HCT116 (cell line): ENCODE data around the gene ICAM1. TPM values are rescaled to one million over a fixed set of nuclear protein-coding genes. Genes with fewer than 3 reads are reported as not detected.

Experiments
- ATAC-seq: fragments of 200-7000 bp; cut with Tn5 transposase; 2 replicates; pipeline ENCODE4 v1.9.1; 2020; ENCODE audit warnings: mild to moderate bottlenecking, moderate library complexity
- BruUV-seq: library from RNA; stranded (reverse); fragments of 400-500 nt; replicated peaks from 2 replicates; lab custom pipeline; 2021; lab: Mats Ljungman, UMichigan
- CTCF ChIA-PET: fragments of 300-600 bp; sonication (Branson Sonifier 250); formaldehyde crosslinking; loops from one replicate; lab custom pipeline; 2021; ENCODE audit warnings: antibody characterized with exemption; lab: Charles Lee
- POLR2A ChIA-PET: fragments of 300-600, 350-600 bp; sonication (Branson Sonifier 250); formaldehyde crosslinking; loops from one replicate; lab custom pipeline; 2021; ENCODE audit warnings: antibody characterized with exemption; lab: Charles Lee
- RAD21 ChIA-PET, 2 experiments: fragments of 300-600 bp; sonication (Branson Sonifier 250); formaldehyde crosslinking; loops; one replicate each; lab custom pipeline; 2023; ENCODE audit warnings: low total read pairs in 2 of 2; ENCODE audit not compliant: uncharacterized antibody in 2 of 2, unreplicated experiment in 2 of 2, low non-redundant PET in 1 of 2; lab: Charles Lee
- DNase-seq: peaks from one replicate; pipeline ENCODE4 v3.0.0-alpha.2; 2010; ENCODE audit warnings: low read depth, low spot score
- H2AFZ ChIP-seq: fragments of 200-600 bp; shearing (Covaris generic), sonication (generic); 2 replicates; pipeline ENCODE4 v1.6.1; 2017; ENCODE audit warnings: low read depth, mixed run types, mixed read lengths, antibody characterized with exemption, low read length; ENCODE audit not compliant: poor library complexity, severe bottlenecking
- H3K27ac ChIP-seq: 2 replicates; pipeline ENCODE4 v1.5.1; 2012; ENCODE audit warnings: low read depth, low read length
- H3K27me3 ChIP-seq: fragments of 200-600 bp; sonication (generic); 2 replicates; pipeline ENCODE4 v1.6.1; 2016; ENCODE audit warnings: mixed run types, low read length, mixed read lengths; ENCODE audit not compliant: insufficient read depth
- H3K36me3 ChIP-seq, 2 experiments: fragments of 200-500 bp in 1 of 2; fragments of 200-600 bp in 1 of 2; sonication (Bioruptor generic) in 1 of 2; sonication (generic) in 1 of 2; 2 replicates each; pipeline versions ENCODE4 v1.5.1 to v1.6.1; 2014 to 2016; ENCODE audit warnings: low read length in 2 of 2, inconsistent platforms in 1 of 2, mixed read lengths in 1 of 2, mixed run types in 1 of 2; ENCODE audit not compliant: insufficient read depth in 2 of 2, control insufficient read depth in 1 of 2
- H3K4me1 ChIP-seq, 2 experiments: fragments of 200-600 bp in 1 of 2; sonication (generic) in 1 of 2; 2 replicates each; pipeline versions ENCODE4 v1.5.1 to v1.6.1; 2012 to 2017; ENCODE audit warnings: low read length in 2 of 2, inconsistent platforms in 1 of 2, mild to moderate bottlenecking in 1 of 2, mixed read lengths in 1 of 2, mixed run types in 1 of 2, moderate library complexity in 1 of 2; ENCODE audit not compliant: insufficient read depth in 2 of 2, control insufficient read depth in 1 of 2
- H3K4me2 ChIP-seq: fragments of 200-600 bp; sonication (generic); 2 replicates; pipeline ENCODE4 v1.6.1; 2017; ENCODE audit warnings: mixed run types, low read length, mixed read lengths
- H3K4me3 ChIP-seq, 2 experiments: fragments of 200-600 bp in 1 of 2; sonication (generic) in 1 of 2; replicated peaks in 1 of 2; 2 replicates each; pipeline ENCODE4 v1.5.1; 2011 to 2016; ENCODE audit warnings: low read length in 2 of 2, control low read depth in 1 of 2, low read depth in 1 of 2, mild to moderate bottlenecking in 1 of 2, mixed read lengths in 1 of 2, mixed run types in 1 of 2
- H3K79me2 ChIP-seq: fragments of 200-600 bp; sonication (generic); 2 replicates; pipeline ENCODE4 v1.6.1; 2017; ENCODE audit warnings: mild to moderate bottlenecking, mixed run types, low read length, moderate library complexity, mixed read lengths; ENCODE audit not compliant: insufficient read depth
- H3K9ac ChIP-seq: fragments of 200-600 bp; sonication (generic); 2 replicates; pipeline ENCODE4 v1.6.1; 2016; ENCODE audit warnings: low read length, mixed read lengths
- H3K9me2 ChIP-seq: fragments of 200-600 bp; sonication (generic), shearing (Covaris generic); 2 replicates; pipeline ENCODE4 v1.6.1; 2017; ENCODE audit warnings: mixed run types, mild to moderate bottlenecking, moderate library complexity; ENCODE audit not compliant: insufficient read depth
- H3K9me3 ChIP-seq, 2 experiments: fragments of 200-500 bp in 1 of 2; fragments of 200-600 bp in 1 of 2; sonication (Bioruptor generic) in 1 of 2; sonication (generic) in 1 of 2; 2 replicates each; pipeline ENCODE4 v1.6.1; 2014 to 2017; ENCODE audit warnings: low read length in 2 of 2, mixed read lengths in 2 of 2, inconsistent platforms in 1 of 2, low read depth in 1 of 2, mild to moderate bottlenecking in 1 of 2, mixed run types in 1 of 2, moderate library complexity in 1 of 2; ENCODE audit not compliant: control insufficient read depth in 1 of 2, insufficient read depth in 1 of 2
- H4K20me1 ChIP-seq: fragments of 200-600 bp; sonication (generic), shearing (Covaris generic); 2 replicates; pipeline ENCODE4 v1.6.1; 2017; ENCODE audit warnings: mixed run types, mild to moderate bottlenecking, moderate library complexity; ENCODE audit not compliant: insufficient read depth
- SRF ChIP-seq: IDR thresholded peaks from 2 replicates; pipeline ENCODE4 v1.6.1; 2012; ENCODE audit warnings: low read depth
- intact Hi-C: fragments of 100-400 bp; cut with micrococcal nuclease; formaldehyde crosslinking; loops from 2 replicates; pipeline ENCODE4 v1.10.0; 2022
- total RNA-seq: library from RNA; stranded (reverse); gene quantifications from one replicate; pipeline ENCODE4 v1.2.1, GENCODE V29; 2021; ENCODE audit not compliant: unreplicated experiment
- TF ChIP-seq, protein P1 (sequence below), 3 experiments: fragments of 200-600 bp in 1 of 3; sonication (generic) in 1 of 3; IDR thresholded peaks in 2 of 3; conservative IDR thresholded peaks in 1 of 3; 2 replicates each; pipeline ENCODE4 v1.5.1; 2012 to 2017; ENCODE audit warnings: low read depth in 2 of 3, low read length in 2 of 3, antibody characterized with exemption in 1 of 3, borderline replicate concordance in 1 of 3, control low read depth in 1 of 3, mild to moderate bottlenecking in 1 of 3, mixed read lengths in 1 of 3, mixed run types in 1 of 3, moderate library complexity in 1 of 3; ENCODE audit not compliant: insufficient read depth in 1 of 3
- TF ChIP-seq, protein P2 (sequence below): IDR thresholded peaks from 2 replicates; pipeline ENCODE4 v1.6.1; 2012

Gene ICAM1
- total RNA-seq, 1 experiment from 2014 or later, result 5.0 TPM

GRCh38 chr19:10238172-10238783 lies 32.6 kb upstream of the ICAM1 start:
- H2AFZ ChIP-seq, result no peak overlapping the region

More at GRCh38 chr19:10238172-10238783, 32.6 kb upstream of the ICAM1 start:
- ChIA-PET POLR2A (no interaction called here), RAD21 (no interaction called here), CTCF (interaction anchor here (0.7 kb wide), 1 partner anchor 1163 kb away, joined by 3 read pairs; no protein-coding TSS in a partner anchor)
- no peak overlapping the region for H3K27ac ChIP-seq
- ATAC-seq, result no peak
- BruUV-seq, result no TSS peak
- H4K20me1 ChIP-seq, result no peaks in the 10 kb centered on the region
- intact Hi-C loops, result no loop called here
- no peaks in the 10 kb centered on the region for H3K9me2 ChIP-seq
- H3K27me3 ChIP-seq, result no peaks in the 10 kb centered on the region
- H3K4me1 ChIP-seq, result peaks cover 17 to 28% of the 10 kb centered on the region in 2 experiments
- H3K9me3 ChIP-seq, result no peaks in the 10 kb centered on the region
- no peak for TF ChIP-seq SRF
- TF ChIP-seq, protein P1, sequence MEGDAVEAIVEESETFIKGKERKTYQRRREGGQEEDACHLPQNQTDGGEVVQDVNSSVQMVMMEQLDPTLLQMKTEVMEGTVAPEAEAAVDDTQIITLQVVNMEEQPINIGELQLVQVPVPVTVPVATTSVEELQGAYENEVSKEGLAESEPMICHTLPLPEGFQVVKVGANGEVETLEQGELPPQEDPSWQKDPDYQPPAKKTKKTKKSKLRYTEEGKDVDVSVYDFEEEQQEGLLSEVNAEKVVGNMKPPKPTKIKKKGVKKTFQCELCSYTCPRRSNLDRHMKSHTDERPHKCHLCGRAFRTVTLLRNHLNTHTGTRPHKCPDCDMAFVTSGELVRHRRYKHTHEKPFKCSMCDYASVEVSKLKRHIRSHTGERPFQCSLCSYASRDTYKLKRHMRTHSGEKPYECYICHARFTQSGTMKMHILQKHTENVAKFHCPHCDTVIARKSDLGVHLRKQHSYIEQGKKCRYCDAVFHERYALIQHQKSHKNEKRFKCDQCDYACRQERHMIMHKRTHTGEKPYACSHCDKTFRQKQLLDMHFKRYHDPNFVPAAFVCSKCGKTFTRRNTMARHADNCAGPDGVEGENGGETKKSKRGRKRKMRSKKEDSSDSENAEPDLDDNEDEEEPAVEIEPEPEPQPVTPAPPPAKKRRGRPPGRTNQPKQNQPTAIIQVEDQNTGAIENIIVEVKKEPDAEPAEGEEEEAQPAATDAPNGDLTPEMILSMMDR (IDR thresholded peaks at IDR 0.05 in 2 of 3, conservative IDR thresholded peaks at IDR 0.05 in 1 of 3; ENCODE audit: borderline replicate concordance in 1 of 3, insufficient read depth in 1 of 3, low read depth in 2 of 3, low read length in 2 of 3), result no peak
- TF ChIP-seq, protein P2, sequence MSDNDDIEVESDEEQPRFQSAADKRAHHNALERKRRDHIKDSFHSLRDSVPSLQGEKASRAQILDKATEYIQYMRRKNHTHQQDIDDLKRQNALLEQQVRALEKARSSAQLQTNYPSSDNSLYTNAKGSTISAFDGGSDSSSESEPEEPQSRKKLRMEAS, result no peak
- DNase-seq, result no peak
- no peaks in the 10 kb centered on the region for H3K79me2 ChIP-seq
- no peak overlapping the region for H3K4me3 ChIP-seq
- H3K9ac ChIP-seq, result no peak overlapping the region
- no peak overlapping the region for H3K4me2 ChIP-seq
- H3K36me3 ChIP-seq, result no peaks in the 10 kb centered on the region
